HG02938 (cell line): ENCODE results near the gene SPSB1.
"Not testable (repeated sequence)": the region's sequence is repeated elsewhere in the genome, so short reads cannot be mapped to it uniquely, and the experiment has no call there.

ENCODE experiments used
- ATAC-seq: cut with Tn5 transposase; IDR thresholded peaks from one replicate; pipeline ENCODE4 v1.9.1; 2021; ENCODE audit warnings: mild to moderate bottlenecking, moderate library complexity; ENCODE audit not compliant: unreplicated experiment

Gene SPSB1

GRCh38 chr1:9299571-9300541 is 7.2 kb downstream of the SPSB1 start:
- ATAC-seq, result not testable (repeated sequence)

- ATAC-seq, result no peak
These were observed 7.9 kb downstream of the SPSB1 start for GRCh38 chr1:9300573-9300972.

- ATAC-seq, result no peak
These were observed 10.2 kb downstream of the SPSB1 start for GRCh38 chr1:9302745-9303524.

- no peak for ATAC-seq
These were observed 11.2 kb downstream of the SPSB1 start for GRCh38 chr1:9303916-9304315.

GRCh38 chr1:9305216-9305615 is 12.5 kb downstream of the SPSB1 start:
- no peak for ATAC-seq

- no peak for ATAC-seq
These were observed 13.3 kb downstream of the SPSB1 start for GRCh38 chr1:9306006-9306405.

GRCh38 chr1:9307303-9307702 is 14.6 kb downstream of the SPSB1 start:
- no peak for ATAC-seq

- ATAC-seq, result no peak
These were observed 15.6 kb downstream of the SPSB1 start for GRCh38 chr1:9308236-9308785.

GRCh38 chr1:9309080-9309479 is 16.4 kb downstream of the SPSB1 start:
- ATAC-seq, result no peak

GRCh38 chr1:9309991-9310390 is 17.3 kb downstream of the SPSB1 start:
- ATAC-seq, result no peak

- ATAC-seq, result no peak
These were observed 18.3 kb downstream of the SPSB1 start for GRCh38 chr1:9311029-9311428.

GRCh38 chr1:9311479-9311878 is 18.8 kb downstream of the SPSB1 start:
- ATAC-seq, result no peak

- ATAC-seq, result no peak
These were observed 19.6 kb downstream of the SPSB1 start for GRCh38 chr1:9312168-9312720.

GRCh38 chr1:9313576-9313975 is 20.9 kb downstream of the SPSB1 start:
- ATAC-seq, result no peak

GRCh38 chr1:9314111-9314510 is 21.4 kb downstream of the SPSB1 start:
- no peak for ATAC-seq

- ATAC-seq, result no peak
These were observed 22.2 kb downstream of the SPSB1 start for GRCh38 chr1:9314711-9315379.

GRCh38 chr1:9315411-9316079 is 22.9 kb downstream of the SPSB1 start:
- no peak for ATAC-seq

- ATAC-seq, result no peak
These were observed 23.4 kb downstream of the SPSB1 start for GRCh38 chr1:9316080-9316444.

GRCh38 chr1:9316512-9316911 is 23.8 kb downstream of the SPSB1 start:
- ATAC-seq, result no peak

GRCh38 chr1:9317072-9317471 is 24.4 kb downstream of the SPSB1 start:
- ATAC-seq, result no peak
